A549 treated with CORT108297 at 1 μM for 4 hours (cell line): Measurements from ENCODE around the gene DSEL. TPM values are rescaled to one million over a fixed set of nuclear protein-coding genes. Genes with fewer than 3 reads are reported as not detected.

Source experiments
- total RNA-seq: library from RNA; stranded (reverse); fragments of 200-300 nt; extraction: Qiagen RNA extraction; gene quantifications from 5 replicates; pipeline ENCODE4 v1.2.3, GENCODE V29; 2022

The DSEL gene
- total RNA-seq: 0.27 to 0.40 TPM (median 0.34 TPM) in 5 replicates

GRCh38 chr18:67516539-67517443 is at the start of gene DSEL:
Gene DSEL (minus strand): TSS chr18:67516720. CDS start chr18:67514608, 2,112 bp downstream.

